ENCODE results near the gene HOXB5. TPM values are rescaled to one million over a fixed set of nuclear protein-coding genes. Genes with fewer than 3 reads are reported as not detected.

HOXB5 gene
- total RNA-seq, 1 donor from 2014 or later = not detected

GRCh38 chr17:48582750-48583069 is 10.9 kb downstream of the HOXB5 start:
- H3K4me3 ChIP-seq (ENCODE audit: low read length in 3 of 3) = peak overlapping the region in 1 of 3 donors; percentile 23
- peaks cover 13 to 29% (median 25%) of the 10 kb centered on the region in 3 donors for H3K4me1 ChIP-seq (ENCODE audit: control insufficient read depth in 3 of 3, insufficient read depth in 3 of 3, low read length in 3 of 3)
- H3K27ac ChIP-seq (ENCODE audit: low read depth, low read length) = peak overlapping the region; percentile 67
- peak overlapping the region in 1 of 3 donors; percentile 45 for H3K9ac ChIP-seq (ENCODE audit: low read depth in 1 of 3, low read length in 3 of 3)
- no peaks in the 10 kb centered on the region for H3K36me3 ChIP-seq (ENCODE audit: control insufficient read depth in 3 of 3, insufficient read depth in 3 of 3, low read length in 3 of 3)
- H3K9me3 ChIP-seq (ENCODE audit: control insufficient read depth in 3 of 3, low read length in 3 of 3) = no peaks in the 10 kb centered on the region
- H3K27me3 ChIP-seq (ENCODE audit: control insufficient read depth in 3 of 3, insufficient read depth in 3 of 3, low read length in 3 of 3) = peaks cover 56 to 90% (median 83%) of the 10 kb centered on the region in 3 donors

GRCh38 chr17:48579760-48580554 is 13.6 kb downstream of the HOXB5 start:
- Histone ChIP-seq H3K27ac (ENCODE audit: low read depth, low read length) (no peak overlapping the region), H3K4me1 (ENCODE audit: control insufficient read depth in 3 of 3, insufficient read depth in 3 of 3, low read length in 3 of 3) (peaks cover 2 to 25% (median 21%) of the 10 kb centered on the region in 3 donors), H3K27me3 (ENCODE audit: control insufficient read depth in 3 of 3, insufficient read depth in 3 of 3, low read length in 3 of 3) (peaks cover 48 to 88% (median 80%) of the 10 kb centered on the region in 3 donors), H3K36me3 (ENCODE audit: control insufficient read depth in 3 of 3, insufficient read depth in 3 of 3, low read length in 3 of 3) (no peaks in the 10 kb centered on the region), H3K4me3 (ENCODE audit: low read length in 3 of 3) (no peak overlapping the region), H3K9ac (ENCODE audit: low read depth in 1 of 3, low read length in 3 of 3) (no peak overlapping the region), H3K9me3 (ENCODE audit: control insufficient read depth in 3 of 3, low read length in 3 of 3) (no peaks in the 10 kb centered on the region)

GRCh38 chr17:48579471-48579759 is 14.2 kb downstream of the HOXB5 start:
- H3K9me3 ChIP-seq (ENCODE audit: control insufficient read depth in 3 of 3, low read length in 3 of 3) = no peaks in the 10 kb centered on the region
- H3K27ac ChIP-seq (ENCODE audit: low read depth, low read length) = no peak overlapping the region
- no peak overlapping the region for H3K9ac ChIP-seq (ENCODE audit: low read depth in 1 of 3, low read length in 3 of 3)
- H3K36me3 ChIP-seq (ENCODE audit: control insufficient read depth in 3 of 3, insufficient read depth in 3 of 3, low read length in 3 of 3) = no peaks in the 10 kb centered on the region
- peaks cover 51 to 88% (median 83%) of the 10 kb centered on the region in 3 donors for H3K27me3 ChIP-seq (ENCODE audit: control insufficient read depth in 3 of 3, insufficient read depth in 3 of 3, low read length in 3 of 3)
- H3K4me1 ChIP-seq (ENCODE audit: control insufficient read depth in 3 of 3, insufficient read depth in 3 of 3, low read length in 3 of 3) = peaks cover 0 to 23% (median 19%) of the 10 kb centered on the region in 3 donors
- peak overlapping the region in 1 of 3 donors; percentile 80 for H3K4me3 ChIP-seq (ENCODE audit: low read length in 3 of 3)

GRCh38 chr17:48578616-48579470 is 14.7 kb downstream of the HOXB5 start:
- Histone ChIP-seq H3K4me3 (ENCODE audit: low read length in 3 of 3) (peak overlapping the region; percentile 45 to 80 (median 69)), H3K27me3 (ENCODE audit: control insufficient read depth in 3 of 3, insufficient read depth in 3 of 3, low read length in 3 of 3) (peaks cover 54 to 88% (median 88%) of the 10 kb centered on the region in 3 donors), H3K9me3 (ENCODE audit: control insufficient read depth in 3 of 3, low read length in 3 of 3) (no peaks in the 10 kb centered on the region), H3K36me3 (ENCODE audit: control insufficient read depth in 3 of 3, insufficient read depth in 3 of 3, low read length in 3 of 3) (no peaks in the 10 kb centered on the region), H3K9ac (ENCODE audit: low read depth in 1 of 3, low read length in 3 of 3) (peak overlapping the region; percentile 40 to 72 (median 62)), H3K27ac (ENCODE audit: low read depth, low read length) (peak overlapping the region; percentile 74), H3K4me1 (ENCODE audit: control insufficient read depth in 3 of 3, insufficient read depth in 3 of 3, low read length in 3 of 3) (peaks cover 0 to 23% (median 19%) of the 10 kb centered on the region in 3 donors)

GRCh38 chr17:48577946-48578615 is 15.5 kb downstream of the HOXB5 start, which contains the start of gene HOXB4:
HOXB4 (minus strand) TSS chr17:48578350; CDS start chr17:48578319, 31 bp downstream.
- Histone ChIP-seq H3K36me3 (ENCODE audit: control insufficient read depth in 3 of 3, insufficient read depth in 3 of 3, low read length in 3 of 3) (no peaks in the 10 kb centered on the region), H3K27me3 (ENCODE audit: control insufficient read depth in 3 of 3, insufficient read depth in 3 of 3, low read length in 3 of 3) (peaks cover 51 to 88% (median 88%) of the 10 kb centered on the region in 3 donors), H3K27ac (ENCODE audit: low read depth, low read length) (peak within 1 kb of the TSS; percentile 74), H3K9ac (ENCODE audit: low read depth in 1 of 3, low read length in 3 of 3) (peak within 1 kb of the TSS; percentile 45 to 72 (median 62)), H3K4me1 (ENCODE audit: control insufficient read depth in 3 of 3, insufficient read depth in 3 of 3, low read length in 3 of 3) (peaks cover 0 to 23% (median 19%) of the 10 kb centered on the region in 3 donors), H3K9me3 (ENCODE audit: control insufficient read depth in 3 of 3, low read length in 3 of 3) (no peaks in the 10 kb centered on the region), H3K4me3 (ENCODE audit: low read length in 3 of 3) (peak within 1 kb of the TSS; percentile 64 to 80 (median 69))

- peaks cover 5 to 23% (median 19%) of the 10 kb centered on the region in 3 donors for H3K4me1 ChIP-seq (ENCODE audit: control insufficient read depth in 3 of 3, insufficient read depth in 3 of 3, low read length in 3 of 3)
- peak overlapping the region in 2 of 3 donors; percentile 2 to 51 for H3K9ac ChIP-seq (ENCODE audit: low read depth in 1 of 3, low read length in 3 of 3)
- H3K4me3 ChIP-seq (ENCODE audit: low read length in 3 of 3) = peak overlapping the region; percentile 11 to 68 (median 22)
- no peaks in the 10 kb centered on the region for H3K9me3 ChIP-seq (ENCODE audit: control insufficient read depth in 3 of 3, low read length in 3 of 3)
- peak overlapping the region; percentile 40 for H3K27ac ChIP-seq (ENCODE audit: low read depth, low read length)
- H3K27me3 ChIP-seq (ENCODE audit: control insufficient read depth in 3 of 3, insufficient read depth in 3 of 3, low read length in 3 of 3) = peaks cover 45 to 88% (median 87%) of the 10 kb centered on the region in 3 donors
- no peaks in the 10 kb centered on the region for H3K36me3 ChIP-seq (ENCODE audit: control insufficient read depth in 3 of 3, insufficient read depth in 3 of 3, low read length in 3 of 3)
These were observed 16.1 kb downstream of the HOXB5 start for GRCh38 chr17:48577330-48577945.

- Histone ChIP-seq H3K9ac (ENCODE audit: low read depth in 1 of 3, low read length in 3 of 3) (no peak overlapping the region), H3K4me1 (ENCODE audit: control insufficient read depth in 3 of 3, insufficient read depth in 3 of 3, low read length in 3 of 3) (peaks cover 11 to 19% (median 19%) of the 10 kb centered on the region in 3 donors), H3K27me3 (ENCODE audit: control insufficient read depth in 3 of 3, insufficient read depth in 3 of 3, low read length in 3 of 3) (peaks cover 42 to 88% (median 84%) of the 10 kb centered on the region in 3 donors), H3K9me3 (ENCODE audit: control insufficient read depth in 3 of 3, low read length in 3 of 3) (no peaks in the 10 kb centered on the region), H3K27ac (ENCODE audit: low read depth, low read length) (peak overlapping the region; percentile 40), H3K36me3 (ENCODE audit: control insufficient read depth in 3 of 3, insufficient read depth in 3 of 3, low read length in 3 of 3) (no peaks in the 10 kb centered on the region), H3K4me3 (ENCODE audit: low read length in 3 of 3) (peak overlapping the region; percentile 6 to 68 (median 11))
These were observed 16.9 kb downstream of the HOXB5 start for GRCh38 chr17:48576479-48577309.

GRCh38 chr17:48575673-48576478 is 17.7 kb downstream of the HOXB5 start:
- H3K4me3 ChIP-seq (ENCODE audit: low read length in 3 of 3) = peak overlapping the region in 1 of 3 donors; percentile 29
- H3K27me3 ChIP-seq (ENCODE audit: control insufficient read depth in 3 of 3, insufficient read depth in 3 of 3, low read length in 3 of 3) = peaks cover 34 to 88% (median 83%) of the 10 kb centered on the region in 3 donors
- no peak overlapping the region for H3K9ac ChIP-seq (ENCODE audit: low read depth in 1 of 3, low read length in 3 of 3)
- H3K27ac ChIP-seq (ENCODE audit: low read depth, low read length) = peak overlapping the region; percentile 36
- peaks cover 12 to 19% (median 19%) of the 10 kb centered on the region in 3 donors for H3K4me1 ChIP-seq (ENCODE audit: control insufficient read depth in 3 of 3, insufficient read depth in 3 of 3, low read length in 3 of 3)
- H3K36me3 ChIP-seq (ENCODE audit: control insufficient read depth in 3 of 3, insufficient read depth in 3 of 3, low read length in 3 of 3) = no peaks in the 10 kb centered on the region
- no peaks in the 10 kb centered on the region for H3K9me3 ChIP-seq (ENCODE audit: control insufficient read depth in 3 of 3, low read length in 3 of 3)

All from skeletal muscle tissue (tissue), 4 donors.